ENCODE results near the gene ALDH18A1. TPM values are rescaled to one million over a fixed set of nuclear protein-coding genes. Genes with fewer than 3 reads are reported as not detected.
A peak's percentile ranks its signal among the peaks of the same experiment; 100 is the strongest.

Gene ALDH18A1
- total and polyA plus RNA-seq, 2 of the 8 experiments (the other 6 are each of a cell fraction or from before 2014, with no cell fraction given) = 59.6 to 128 TPM

GRCh38 chr10:95693668-95694534 is 37.4 kb upstream of the ALDH18A1 start, which contains the start of gene TCTN3 (continued):
- TF ChIP-seq RBBP5 (IDR thresholded peaks at IDR 0.05; ENCODE audit: borderline replicate concordance, low read depth, low read length) = peak; percentile 70; the same call in 1 of the 2 replicates
- TF ChIP-seq CHD2 (IDR thresholded peaks at IDR 0.05; ENCODE audit: low read length) = peak; percentile 74
- TF ChIP-seq YY1 (IDR thresholded peaks at IDR 0.05; ENCODE audit: low read depth, low read length) = peak; percentile 60; the same call in 1 of the 2 replicates
- TF ChIP-seq PHF8 (conservative IDR thresholded peaks at IDR 0.05; ENCODE audit: low read depth, low read length) = peak; percentile 95
- no peak for TF ChIP-seq NRF1 (IDR thresholded peaks at IDR 0.05; ENCODE audit: low read depth, low read length)
- peak; percentile 99 to 100 (median 99) for TF ChIP-seq CTCF (IDR thresholded peaks at IDR 0.05; ENCODE audit: control extremely low read depth in 1 of 3, insufficient read depth in 1 of 3, low read depth in 1 of 3, low read length in 3 of 3)
- TF ChIP-seq SIX5 (IDR thresholded peaks at IDR 0.05; ENCODE audit: low read depth, low read length) = no peak
- 0 out of 2 replicates have a peak, but pooled peaks have one; percentile 42 for TF ChIP-seq TCF12 (IDR thresholded peaks at IDR 0.05; ENCODE audit: low read depth, low read length)
- peak; percentile 97 to 99 for TF ChIP-seq RAD21 (IDR thresholded peaks at IDR 0.05 in 1 of 2, conservative IDR thresholded peaks at IDR 0.05 in 1 of 2; ENCODE audit: low read depth in 2 of 2, low read length in 2 of 2)
- TF ChIP-seq EP300 (IDR thresholded peaks at IDR 0.05; ENCODE audit: borderline replicate concordance in 1 of 2, low read depth in 2 of 2, low read length in 2 of 2) = peak in 1 of 2 experiments; percentile 79; a peak in 1 of 3 replicates
- TF ChIP-seq SP4 (IDR thresholded peaks at IDR 0.05; ENCODE audit: low read length) = peak; percentile 68; the same call in 1 of the 2 replicates
- TF ChIP-seq MAFK (IDR thresholded peaks at IDR 0.05; ENCODE audit: low read depth, low read length) = 0 out of 2 replicates have a peak, but pooled peaks have one; percentile 7
- TF ChIP-seq TBP (IDR thresholded peaks at IDR 0.05; ENCODE audit: low read depth, low read length) = peak; percentile 78
- peak; percentile 85 for TF ChIP-seq KDM5A (IDR thresholded peaks at IDR 0.05; ENCODE audit: low read length)
- peak; percentile 43; the same call in 1 of the 2 replicates for TF ChIP-seq E2F6 (IDR thresholded peaks at IDR 0.05)
- TF ChIP-seq TAF1 (IDR thresholded peaks at IDR 0.05; ENCODE audit: low read depth, low read length) = peak; percentile 86
- no peak for TF ChIP-seq JUN (IDR thresholded peaks at IDR 0.05; ENCODE audit: low read depth, low read length)
- peak; percentile 95 for TF ChIP-seq ASH2L (IDR thresholded peaks at IDR 0.05; ENCODE audit: low read length)
- TF ChIP-seq RFX5 (IDR thresholded peaks at IDR 0.05; ENCODE audit: borderline replicate concordance, low read depth, low read length) = no peak

Data from H1 (cell line).